K562 (cell line): ENCODE data around the gene ZSWIM8.
A peak's percentile ranks its signal among the peaks of the same experiment; 100 is the strongest.

Source experiments
- ESRRA ChIP-seq: fragments of 450-650 bp; IDR thresholded peaks from 2 replicates; pipeline ENCODE4 v1.6.1; 2014; ENCODE audit warnings: low read depth, mild to moderate bottlenecking, moderate library complexity, borderline replicate concordance
- JUND ChIP-seq, 2 experiments: IDR thresholded peaks; 2 replicates in 1 of 2; 3 replicates in 1 of 2; pipeline ENCODE4 v1.6.1; 2011; ENCODE audit warnings: borderline replicate concordance in 2 of 2, low read depth in 2 of 2, low read length in 2 of 2, improper control_type of control experiment in 1 of 2, missing biosample characterization in 1 of 2, missing genetic modification characterization in 1 of 2, missing genetic modification reagents in 1 of 2
- MAX ChIP-seq: sonication (generic); formaldehyde crosslinking; IDR thresholded peaks from 2 replicates; pipeline ENCODE4 v1.9.0; 2022; ENCODE audit warnings: mild to moderate bottlenecking, missing genetic modification reagents
- POLR2A ChIP-seq: fragments of 450-650 bp; conservative IDR thresholded peaks from 2 replicates; pipeline ENCODE4 v1.6.1; 2016
- POLR2AphosphoS5 ChIP-seq: IDR thresholded peaks from 2 replicates; pipeline ENCODE4 v1.6.1; 2011; ENCODE audit warnings: mild to moderate bottlenecking, low read depth, low read length, moderate library complexity; ENCODE audit not compliant: control insufficient read depth, insufficient read depth
- RAD21 ChIP-seq, 2 experiments: fragments of 250-450 bp in 1 of 2; fragments of 450-650 bp in 1 of 2; sonication (Bioruptor Pico) in 1 of 2; formaldehyde crosslinking in 1 of 2; IDR thresholded peaks in 1 of 2; conservative IDR thresholded peaks in 1 of 2; 2 replicates each; pipeline versions ENCODE4 v1.4.0 to v1.8.0; 2020 to 2022; ENCODE audit warnings: mild to moderate bottlenecking in 2 of 2, moderate library complexity in 1 of 2
- ZNF124 ChIP-seq: sonication (generic); formaldehyde crosslinking; IDR thresholded peaks from 2 replicates; pipeline ENCODE4 v1.8.1; 2022; ENCODE audit warnings: missing genetic modification reagents
- ZNF408 ChIP-seq: fragments of 250-450 bp; sonication (Bioruptor Pico); IDR thresholded peaks from 2 replicates; pipeline ENCODE4 v1.4.0; 2020; ENCODE audit warnings: low read depth, mild to moderate bottlenecking, moderate library complexity
- TF ChIP-seq, protein P1 (sequence below), 3 experiments: IDR thresholded peaks in 2 of 3; conservative IDR thresholded peaks in 1 of 3; 2 replicates each; pipeline ENCODE4 v1.5.1; 2011 to 2012; ENCODE audit warnings: low read length in 3 of 3, mild to moderate bottlenecking in 3 of 3, control low read depth in 2 of 3, improper control_type of control experiment in 1 of 3, inconsistent platforms in 1 of 3, low read depth in 1 of 3, mixed read lengths in 1 of 3, moderate library complexity in 1 of 3; ENCODE audit not compliant: insufficient read depth in 2 of 3

DNA sequence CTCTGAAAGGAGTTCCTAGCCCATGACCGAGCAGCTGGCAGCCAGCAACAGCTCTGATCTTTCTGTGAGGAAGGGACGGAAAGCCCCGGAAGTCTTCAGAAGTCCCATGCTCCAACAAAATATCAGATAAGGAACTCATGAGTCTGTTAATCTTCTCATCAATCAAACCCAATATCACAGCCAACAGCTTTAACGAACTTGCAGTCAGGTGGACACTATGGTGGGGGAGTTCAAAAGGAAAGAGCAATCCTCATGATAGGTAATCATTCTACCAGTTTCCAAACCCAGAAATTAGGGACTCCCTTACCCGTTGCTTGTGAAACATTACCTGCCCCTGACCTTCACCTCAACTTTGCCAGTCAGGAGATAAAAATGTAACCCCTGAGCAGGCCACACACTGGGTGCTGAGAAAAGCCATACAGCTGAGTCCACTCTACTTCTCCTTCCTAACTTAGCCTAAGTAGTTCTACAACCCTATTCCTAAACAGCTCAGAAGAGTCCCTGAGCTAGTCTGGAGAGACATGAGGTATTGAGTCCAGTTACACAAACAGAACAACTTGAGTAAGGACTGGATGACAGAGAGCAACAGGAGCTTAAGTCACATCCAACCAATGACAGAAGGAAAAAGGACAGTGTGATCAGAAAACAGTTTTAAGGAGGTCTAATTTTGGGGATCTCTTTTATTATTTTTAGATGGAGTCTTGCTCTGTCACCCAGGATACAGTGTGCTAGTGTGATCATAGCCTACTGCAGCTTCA lies 23.8 kb downstream of the ZSWIM8 start:
- TF ChIP-seq, protein P1, sequence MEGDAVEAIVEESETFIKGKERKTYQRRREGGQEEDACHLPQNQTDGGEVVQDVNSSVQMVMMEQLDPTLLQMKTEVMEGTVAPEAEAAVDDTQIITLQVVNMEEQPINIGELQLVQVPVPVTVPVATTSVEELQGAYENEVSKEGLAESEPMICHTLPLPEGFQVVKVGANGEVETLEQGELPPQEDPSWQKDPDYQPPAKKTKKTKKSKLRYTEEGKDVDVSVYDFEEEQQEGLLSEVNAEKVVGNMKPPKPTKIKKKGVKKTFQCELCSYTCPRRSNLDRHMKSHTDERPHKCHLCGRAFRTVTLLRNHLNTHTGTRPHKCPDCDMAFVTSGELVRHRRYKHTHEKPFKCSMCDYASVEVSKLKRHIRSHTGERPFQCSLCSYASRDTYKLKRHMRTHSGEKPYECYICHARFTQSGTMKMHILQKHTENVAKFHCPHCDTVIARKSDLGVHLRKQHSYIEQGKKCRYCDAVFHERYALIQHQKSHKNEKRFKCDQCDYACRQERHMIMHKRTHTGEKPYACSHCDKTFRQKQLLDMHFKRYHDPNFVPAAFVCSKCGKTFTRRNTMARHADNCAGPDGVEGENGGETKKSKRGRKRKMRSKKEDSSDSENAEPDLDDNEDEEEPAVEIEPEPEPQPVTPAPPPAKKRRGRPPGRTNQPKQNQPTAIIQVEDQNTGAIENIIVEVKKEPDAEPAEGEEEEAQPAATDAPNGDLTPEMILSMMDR (IDR thresholded peaks at IDR 0.05 in 2 of 3, conservative IDR thresholded peaks at IDR 0.05 in 1 of 3; ENCODE audit: insufficient read depth in 2 of 3, low read depth in 1 of 3, low read length in 3 of 3), result no peak
- TF ChIP-seq RAD21 (CRISPR knock-in tag; conservative IDR thresholded peaks at IDR 0.05 in 1 of 2, IDR thresholded peaks at IDR 0.05 in 1 of 2) (no peak), MAX (no peak), ZNF408 (no peak), POLR2AphosphoS5 (no peak), JUND (IDR thresholded peaks at IDR 0.05; ENCODE audit: borderline replicate concordance, low read depth, low read length) (no peak), JUND (tag; IDR thresholded peaks at IDR 0.05; ENCODE audit: borderline replicate concordance, low read depth, low read length) (no peak), ESRRA (peak; percentile 42; the same call in 1 of the 2 replicates), POLR2A (no peak), ZNF124 (CRISPR knock-in tag) (no peak)
